ENCODE data around the gene NTHL1. TPM values are rescaled to one million over a fixed set of nuclear protein-coding genes. Genes with fewer than 3 reads are reported as not detected.

The NTHL1 gene
- total RNA-seq, 4 donors from 2014 or later = 18.8 to 58.4 (median 27.6) TPM

DNA sequence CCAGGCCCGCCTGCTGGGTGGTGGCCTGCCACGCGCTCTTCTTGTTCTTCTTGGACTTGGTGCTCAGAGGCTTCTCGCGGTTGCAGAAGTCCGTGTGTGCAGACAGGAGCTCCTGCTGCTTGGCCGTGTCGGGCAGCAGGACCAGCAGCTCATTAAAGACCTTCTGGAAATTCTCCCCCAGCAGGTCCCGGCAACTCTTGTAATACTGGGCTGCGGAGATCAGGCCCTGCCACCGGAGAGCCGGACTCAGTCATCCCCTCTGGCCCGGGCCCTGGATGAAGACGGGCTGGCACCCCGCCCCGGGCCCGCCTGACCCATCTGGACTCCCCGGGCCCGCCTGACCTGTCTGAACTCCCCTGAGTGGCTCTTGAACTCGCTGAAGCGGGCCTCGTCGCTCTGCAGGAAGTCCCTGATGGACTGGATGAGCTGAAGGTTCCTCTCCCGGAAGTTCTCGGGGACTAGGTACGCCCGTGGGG is 49.2 kb downstream of the NTHL1 start:
- H3K9me3 ChIP-seq = no peaks in the 10 kb centered on the region
- DNase-seq = no peak
- H3K36me3 ChIP-seq = no peaks in the 10 kb centered on the region
- no peak overlapping the region for H3K27ac ChIP-seq
- H3K4me3 ChIP-seq = no peak overlapping the region
- H3K27me3 ChIP-seq = no peaks in the 10 kb centered on the region
- intact Hi-C loops (cut with DNase I; ENCODE audit: low total_unique reads) = no loop called here
- H3K4me1 ChIP-seq = no peaks in the 10 kb centered on the region
- TF ChIP-seq POLR2A (IDR thresholded peaks at IDR 0.05) = no peak
- TF ChIP-seq, protein P1, sequence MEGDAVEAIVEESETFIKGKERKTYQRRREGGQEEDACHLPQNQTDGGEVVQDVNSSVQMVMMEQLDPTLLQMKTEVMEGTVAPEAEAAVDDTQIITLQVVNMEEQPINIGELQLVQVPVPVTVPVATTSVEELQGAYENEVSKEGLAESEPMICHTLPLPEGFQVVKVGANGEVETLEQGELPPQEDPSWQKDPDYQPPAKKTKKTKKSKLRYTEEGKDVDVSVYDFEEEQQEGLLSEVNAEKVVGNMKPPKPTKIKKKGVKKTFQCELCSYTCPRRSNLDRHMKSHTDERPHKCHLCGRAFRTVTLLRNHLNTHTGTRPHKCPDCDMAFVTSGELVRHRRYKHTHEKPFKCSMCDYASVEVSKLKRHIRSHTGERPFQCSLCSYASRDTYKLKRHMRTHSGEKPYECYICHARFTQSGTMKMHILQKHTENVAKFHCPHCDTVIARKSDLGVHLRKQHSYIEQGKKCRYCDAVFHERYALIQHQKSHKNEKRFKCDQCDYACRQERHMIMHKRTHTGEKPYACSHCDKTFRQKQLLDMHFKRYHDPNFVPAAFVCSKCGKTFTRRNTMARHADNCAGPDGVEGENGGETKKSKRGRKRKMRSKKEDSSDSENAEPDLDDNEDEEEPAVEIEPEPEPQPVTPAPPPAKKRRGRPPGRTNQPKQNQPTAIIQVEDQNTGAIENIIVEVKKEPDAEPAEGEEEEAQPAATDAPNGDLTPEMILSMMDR (IDR thresholded peaks at IDR 0.05) = no peak

DNA sequence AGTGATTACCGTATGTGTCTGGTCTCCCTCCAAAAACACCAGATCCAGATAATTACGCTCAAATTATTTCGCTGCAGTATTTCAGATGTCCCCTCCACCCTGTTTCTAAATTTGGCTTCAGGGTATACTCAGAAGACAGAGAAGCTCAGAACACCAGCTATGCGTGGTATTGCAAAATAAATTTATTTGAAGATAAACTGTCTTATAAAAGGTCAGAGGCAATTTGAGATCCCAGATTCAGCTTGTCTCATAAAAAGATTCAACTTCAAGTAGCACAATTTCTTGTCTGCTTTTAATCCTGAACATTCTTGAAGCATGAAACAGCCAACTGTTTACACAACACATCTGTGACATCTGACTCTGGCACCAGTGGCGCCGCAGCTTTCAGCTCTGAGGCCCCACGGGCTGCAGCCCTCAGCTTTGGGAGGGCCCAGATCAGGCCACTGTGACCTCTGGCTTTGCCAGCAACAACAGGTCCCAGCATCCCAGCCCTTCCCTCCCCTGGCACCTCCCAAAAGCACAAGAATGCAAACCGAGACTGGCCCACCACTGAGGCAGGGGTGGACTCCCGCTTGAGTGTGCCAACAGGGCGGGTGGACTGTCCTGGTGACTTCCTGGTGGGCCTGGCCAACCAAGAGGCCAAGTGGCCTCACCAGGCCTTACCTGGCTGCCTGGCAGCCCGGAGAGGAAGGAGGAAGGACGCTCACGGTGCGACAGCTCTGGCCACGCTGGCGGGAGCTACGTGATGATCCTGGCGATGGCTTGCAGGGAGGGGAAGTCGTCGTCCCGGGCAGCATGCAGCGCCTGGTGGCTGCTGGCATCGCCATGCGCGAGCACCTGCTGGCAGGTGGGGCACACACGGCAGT is 49.9 kb downstream of the NTHL1 start:
- Histone ChIP-seq H3K27me3 (no peaks in the 10 kb centered on the region), H3K4me1 (no peaks in the 10 kb centered on the region), H3K4me3 (no peak overlapping the region), H3K27ac (no peak overlapping the region), H3K9me3 (no peaks in the 10 kb centered on the region), H3K36me3 (no peaks in the 10 kb centered on the region)
- intact Hi-C loops (cut with DNase I; ENCODE audit: low total_unique reads) = no loop called here
- no peak for TF ChIP-seq POLR2A (IDR thresholded peaks at IDR 0.05)
- TF ChIP-seq, protein P1 (IDR thresholded peaks at IDR 0.05) = no peak
- peak in 1 of 2 donors; percentile 50 for DNase-seq

DNA sequence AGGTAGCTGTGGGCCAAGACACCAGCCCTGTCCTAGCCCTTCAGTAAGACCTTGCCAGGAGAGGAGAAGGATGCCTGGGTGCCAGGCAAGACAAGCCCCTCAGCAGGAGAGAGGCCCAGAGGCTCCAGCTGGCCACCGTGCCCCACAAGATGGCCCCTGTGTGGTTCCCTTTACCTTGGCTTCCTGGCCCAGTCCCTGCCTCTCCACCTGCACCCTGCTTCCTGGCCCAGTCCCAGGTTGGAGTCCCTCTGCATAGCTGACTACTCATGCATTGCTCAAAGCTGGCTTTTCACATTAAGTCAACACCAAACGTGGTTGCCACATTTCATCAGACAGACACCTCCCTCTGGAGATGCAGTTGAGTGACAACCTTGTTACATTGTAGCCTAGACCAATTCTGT is 53.9 kb downstream of the NTHL1 start:
- H3K4me3 ChIP-seq = no peak overlapping the region
- peaks cover 0 to 16% of the 10 kb centered on the region in 2 donors for H3K4me1 ChIP-seq
- intact Hi-C loops (cut with DNase I; ENCODE audit: low total_unique reads) = no loop called here
- H3K27ac ChIP-seq = no peak overlapping the region
- no peaks in the 10 kb centered on the region for H3K36me3 ChIP-seq
- no peak for DNase-seq
- H3K27me3 ChIP-seq = peaks cover 14 to 20% of the 10 kb centered on the region in 2 donors
- TF ChIP-seq, protein P1 (IDR thresholded peaks at IDR 0.05) = no peak
- TF ChIP-seq POLR2A (IDR thresholded peaks at IDR 0.05) = no peak
- H3K9me3 ChIP-seq = no peaks in the 10 kb centered on the region

DNA sequence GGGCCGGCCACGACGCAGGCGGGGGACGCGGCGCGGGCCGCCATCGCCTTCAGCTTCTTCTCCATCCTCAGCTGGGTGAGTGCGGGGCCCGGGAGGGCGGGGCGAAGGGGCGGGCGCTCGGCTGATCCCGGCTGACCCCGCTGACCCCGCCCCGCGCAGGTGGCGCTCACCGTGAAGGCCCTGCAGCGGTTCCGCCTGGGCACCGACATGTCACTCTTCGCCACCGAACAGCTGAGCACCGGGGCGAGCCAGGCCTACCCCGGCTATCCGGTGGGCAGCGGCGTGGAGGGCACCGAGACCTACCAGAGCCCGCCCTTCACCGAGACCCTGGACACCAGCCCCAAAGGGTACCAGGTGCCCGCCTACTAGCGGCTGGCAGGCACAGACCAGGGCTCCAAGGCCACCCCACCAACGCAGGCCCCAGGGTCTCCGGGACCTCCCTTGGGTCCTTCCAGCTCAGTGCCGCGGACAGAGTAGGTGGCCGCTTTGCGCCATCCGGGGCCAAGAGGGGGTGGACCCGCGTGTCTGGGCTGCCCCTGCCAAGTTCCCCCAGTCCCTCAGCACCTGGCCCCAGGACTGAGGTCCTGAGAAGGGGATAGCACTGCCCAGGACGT is 54.8 kb downstream of the NTHL1 start:
- intact Hi-C loops (cut with DNase I; ENCODE audit: low total_unique reads) = no loop called here
- Histone ChIP-seq H3K4me3 (peak overlapping the region in 1 of 2 donors; percentile 7), H3K36me3 (no peaks in the 10 kb centered on the region), H3K9me3 (no peaks in the 10 kb centered on the region), H3K27me3 (peaks cover 14 to 20% of the 10 kb centered on the region in 2 donors), H3K27ac (no peak overlapping the region), H3K4me1 (peaks cover 0 to 16% of the 10 kb centered on the region in 2 donors)
- TF ChIP-seq, protein P1 (IDR thresholded peaks at IDR 0.05) = no peak
- no peak for TF ChIP-seq POLR2A (IDR thresholded peaks at IDR 0.05)
- DNase-seq = no peak
